H9 (cell line): Measurements from ENCODE around the gene KCNJ14. TPM values are rescaled to one million over a fixed set of nuclear protein-coding genes. Genes with fewer than 3 reads are reported as not detected.

Experiments
- DNase-seq: peaks from one replicate; pipeline ENCODE4 v3.0.0-alpha.2; 2017
- H2AFZ ChIP-seq: one replicate; pipeline ENCODE4 v1.6.1; 2013; ENCODE audit warnings: mild to moderate bottlenecking, low read length, control low read depth, moderate library complexity
- H2AK5ac ChIP-seq: 2 replicates; pipeline ENCODE4 v1.6.1; 2013; ENCODE audit warnings: low read length, control low read depth, mixed read lengths; ENCODE audit not compliant: insufficient read length
- H2BK120ac ChIP-seq: one replicate; pipeline ENCODE4 v1.6.1; 2013; ENCODE audit warnings: low read depth, mild to moderate bottlenecking, low read length, control low read depth, inconsistent platforms; ENCODE audit not compliant: poor library complexity, severe bottlenecking
- H2BK12ac ChIP-seq: 2 replicates; pipeline ENCODE4 v1.6.1; 2013; ENCODE audit warnings: low read length, control low read depth, mixed read lengths, low read depth; ENCODE audit not compliant: insufficient read length
- H2BK15ac ChIP-seq: 2 replicates; pipeline ENCODE4 v1.6.1; 2013; ENCODE audit warnings: low read depth, low read length, control low read depth
- H2BK20ac ChIP-seq: one replicate; pipeline ENCODE4 v1.6.1; 2013; ENCODE audit warnings: low read depth, mild to moderate bottlenecking, low read length, control low read depth, inconsistent platforms; ENCODE audit not compliant: poor library complexity, severe bottlenecking
- H2BK5ac ChIP-seq: 2 replicates; pipeline ENCODE4 v1.6.1; 2013; ENCODE audit warnings: low read length, control low read depth, mixed read lengths; ENCODE audit not compliant: insufficient read length
- H3K14ac ChIP-seq: 2 replicates; pipeline ENCODE4 v1.6.1; 2013; ENCODE audit warnings: low read length, control low read depth; ENCODE audit not compliant: insufficient read depth
- H3K18ac ChIP-seq: 2 replicates; pipeline ENCODE4 v1.6.1; 2013; ENCODE audit warnings: low read depth, mild to moderate bottlenecking, mixed read lengths, low read length, control low read depth; ENCODE audit not compliant: insufficient read length
- H3K23ac ChIP-seq: 2 replicates; pipeline ENCODE4 v1.6.1; 2013; ENCODE audit warnings: low read length, control low read depth, mixed read lengths, low read depth; ENCODE audit not compliant: insufficient read length
- H3K23me2 ChIP-seq: 2 replicates; pipeline ENCODE4 v1.6.1; 2013; ENCODE audit warnings: low read depth, mild to moderate bottlenecking, mixed read lengths, low read length, control low read depth; ENCODE audit not compliant: insufficient read length, poor library complexity, severe bottlenecking
- H3K27ac ChIP-seq: 2 replicates; pipeline ENCODE4 v1.5.1; 2013; ENCODE audit warnings: low read length, control low read depth, mixed read lengths, low read depth; ENCODE audit not compliant: insufficient read length
- H3K27me3 ChIP-seq: 2 replicates; pipeline ENCODE4 v1.6.1; 2013; ENCODE audit warnings: low read length, control low read depth, inconsistent platforms; ENCODE audit not compliant: insufficient read depth
- H3K4ac ChIP-seq: 2 replicates; pipeline ENCODE4 v1.6.1; 2013; ENCODE audit warnings: low read depth, mild to moderate bottlenecking, control low read depth, inconsistent platforms, low read length, moderate library complexity
- H3K4me1 ChIP-seq: 2 replicates; pipeline ENCODE4 v1.6.1; 2013; ENCODE audit warnings: low read length, control low read depth, inconsistent platforms; ENCODE audit not compliant: insufficient read depth
- H3K4me2 ChIP-seq: 2 replicates; pipeline ENCODE4 v1.6.1; 2013; ENCODE audit warnings: low read length, control low read depth, mixed read lengths; ENCODE audit not compliant: insufficient read length, insufficient read depth
- H3K56ac ChIP-seq: 2 replicates; pipeline ENCODE4 v1.6.1; 2013; ENCODE audit warnings: low read depth, mild to moderate bottlenecking, mixed read lengths, low read length, control low read depth; ENCODE audit not compliant: insufficient read length
- H3K79me1 ChIP-seq: 2 replicates; pipeline ENCODE4 v1.6.1; 2013; ENCODE audit warnings: low read depth, mild to moderate bottlenecking, moderate library complexity, low read length, control low read depth, inconsistent platforms; ENCODE audit not compliant: insufficient read depth, poor library complexity, severe bottlenecking
- H3K79me2 ChIP-seq: 2 replicates; pipeline ENCODE4 v1.6.1; 2013; ENCODE audit warnings: low read length, control low read depth, inconsistent platforms; ENCODE audit not compliant: insufficient read depth
- H3K9ac ChIP-seq: 2 replicates; pipeline ENCODE4 v1.6.1; 2013; ENCODE audit warnings: low read length, control low read depth, mixed read lengths; ENCODE audit not compliant: insufficient read length; ENCODE audit errors: extremely low read depth
- H3K9me3 ChIP-seq: one replicate; pipeline ENCODE4 v1.6.1; 2013; ENCODE audit warnings: low read depth, low read length, inconsistent platforms; ENCODE audit not compliant: control insufficient read depth
- H3T11ph ChIP-seq: one replicate; pipeline ENCODE4 v1.6.1; 2013; ENCODE audit warnings: mild to moderate bottlenecking, low read length, control low read depth, inconsistent platforms
- H4K20me1 ChIP-seq: one replicate; pipeline ENCODE4 v1.6.1; 2013; ENCODE audit not compliant: control insufficient read depth, insufficient read length, insufficient read depth
- H4K5ac ChIP-seq: 2 replicates; pipeline ENCODE4 v1.6.1; 2013; ENCODE audit warnings: low read depth, mild to moderate bottlenecking, mixed read lengths, low read length, control low read depth; ENCODE audit not compliant: insufficient read length
- H4K8ac ChIP-seq: replicated peaks from 2 replicates; pipeline ENCODE4 v1.6.1; 2013; ENCODE audit warnings: low read length, control low read depth, mixed read lengths, low read depth; ENCODE audit not compliant: insufficient read length
- H4K91ac ChIP-seq: 2 replicates; pipeline ENCODE4 v1.6.1; 2013; ENCODE audit warnings: low read depth, mild to moderate bottlenecking, moderate library complexity, mixed read lengths, low read length, control low read depth; ENCODE audit not compliant: insufficient read length
- H3K27ac Mint-ChIP-seq, 3 experiments: 2 replicates in 2 of 3; 3 replicates in 1 of 3; pipeline ENCODE4 v1.8.0; 2020 to 2021; ENCODE audit warnings: mixed read lengths in 3 of 3, mild to moderate bottlenecking in 1 of 3, moderate library complexity in 1 of 3
- H3K27me3 Mint-ChIP-seq: 2 replicates; pipeline ENCODE4 v1.8.0; 2021; ENCODE audit warnings: low read depth, mild to moderate bottlenecking, moderate library complexity, mixed read lengths
- H3K36me3 Mint-ChIP-seq, 3 experiments: 2 replicates in 2 of 3; 3 replicates in 1 of 3; pipeline ENCODE4 v1.8.0; 2020 to 2021; ENCODE audit warnings: low read depth in 3 of 3, mixed read lengths in 3 of 3; ENCODE audit not compliant: insufficient read depth in 1 of 3
- H3K4me1 Mint-ChIP-seq, 2 experiments: 2 replicates each; pipeline ENCODE4 v1.8.0; 2020; ENCODE audit warnings: mixed read lengths in 2 of 2
- H3K4me3 Mint-ChIP-seq, 2 experiments: 2 replicates in 1 of 2; 3 replicates in 1 of 2; pipeline ENCODE4 v1.8.0; 2020 to 2021; ENCODE audit warnings: mild to moderate bottlenecking in 2 of 2, mixed read lengths in 2 of 2, moderate library complexity in 1 of 2
- H3K9me3 Mint-ChIP-seq, 2 experiments: 2 replicates in 1 of 2; 3 replicates in 1 of 2; pipeline ENCODE4 v1.8.0; 2020; ENCODE audit warnings: mild to moderate bottlenecking in 2 of 2, mixed read lengths in 2 of 2, moderate library complexity in 1 of 2
- WGBS: extraction: QIAGEN DNeasy Blood & Tissue Kit; methylation state at CpG from one replicate; pipeline ENCODE4 v1.1.7; 2013; ENCODE audit warnings: missing lambda C conversion rate, low lambda C conversion rate, mixed read lengths; ENCODE audit not compliant: insufficient read length; ENCODE audit errors: extremely low coverage; 5-methylcytosine and 5-hydroxymethylcytosine counted together
- total RNA-seq: library from RNA; stranded (reverse); gene quantifications from 2 replicates; pipeline ENCODE4 v1.2.1, GENCODE V29; 2021
- TF ChIP-seq, protein P1 (sequence below): fragments of 200-600 bp; sonication (generic); conservative IDR thresholded peaks from 3 replicates; pipeline ENCODE4 v1.8.0; 2021; ENCODE audit warnings: antibody characterized with exemption, mild to moderate bottlenecking

The KCNJ14 gene
- total RNA-seq, 1 experiment from 2014 or later, result 1.2 TPM

DNA sequence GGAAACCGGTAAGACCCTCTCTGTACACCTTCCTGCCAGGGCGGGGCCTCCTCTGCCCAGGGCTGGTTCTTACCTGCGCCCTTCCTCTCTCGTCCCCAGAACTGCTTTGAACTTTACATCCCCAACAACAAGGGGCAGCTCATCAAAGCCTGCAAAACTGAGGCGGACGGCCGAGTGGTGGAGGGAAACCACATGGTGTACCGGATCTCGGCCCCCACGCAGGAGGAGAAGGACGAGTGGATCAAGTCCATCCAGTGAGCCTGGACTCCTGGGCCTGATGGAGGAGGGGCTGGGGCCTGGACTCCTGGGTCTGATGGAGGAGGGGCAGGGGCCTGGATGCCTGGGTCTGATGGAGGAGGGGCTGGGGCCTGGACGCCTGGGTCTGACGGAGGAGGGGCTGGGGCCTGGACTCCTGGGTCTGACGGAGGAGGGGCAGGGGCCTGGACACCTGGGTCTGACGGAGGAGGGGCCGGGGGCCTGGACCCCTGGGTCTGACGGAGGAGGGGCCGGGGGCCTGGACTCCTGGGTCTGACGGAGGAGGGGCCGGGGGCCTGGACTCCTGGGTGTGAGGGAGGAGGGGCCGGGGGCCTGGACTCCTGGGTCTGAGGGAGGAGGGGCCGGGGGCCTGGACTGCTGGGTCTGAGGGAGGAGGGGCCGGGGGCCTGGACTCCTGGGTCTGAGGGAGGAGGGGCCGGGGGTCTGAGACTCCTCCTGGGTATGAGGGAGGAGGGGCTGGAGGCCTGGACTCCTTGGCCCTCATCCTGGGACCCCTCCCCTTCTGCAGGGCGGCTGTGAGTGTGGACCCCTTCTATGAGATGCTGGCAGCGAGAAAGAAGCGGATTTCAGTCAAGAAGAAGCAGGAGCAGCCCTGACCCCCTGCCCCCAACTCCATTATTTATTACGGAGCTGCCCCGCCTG is 23.2 kb downstream of the KCNJ14 start:
- no peak for DNase-seq
- H3K9ac ChIP-seq, result no peak overlapping the region
- no peak overlapping the region for H2BK12ac ChIP-seq
- no peaks in the 10 kb centered on the region for H3K27me3 Mint-ChIP-seq
- H2BK15ac ChIP-seq, result no peak overlapping the region
- no peaks in the 10 kb centered on the region for H3K27me3 ChIP-seq
- TF ChIP-seq, protein P1, sequence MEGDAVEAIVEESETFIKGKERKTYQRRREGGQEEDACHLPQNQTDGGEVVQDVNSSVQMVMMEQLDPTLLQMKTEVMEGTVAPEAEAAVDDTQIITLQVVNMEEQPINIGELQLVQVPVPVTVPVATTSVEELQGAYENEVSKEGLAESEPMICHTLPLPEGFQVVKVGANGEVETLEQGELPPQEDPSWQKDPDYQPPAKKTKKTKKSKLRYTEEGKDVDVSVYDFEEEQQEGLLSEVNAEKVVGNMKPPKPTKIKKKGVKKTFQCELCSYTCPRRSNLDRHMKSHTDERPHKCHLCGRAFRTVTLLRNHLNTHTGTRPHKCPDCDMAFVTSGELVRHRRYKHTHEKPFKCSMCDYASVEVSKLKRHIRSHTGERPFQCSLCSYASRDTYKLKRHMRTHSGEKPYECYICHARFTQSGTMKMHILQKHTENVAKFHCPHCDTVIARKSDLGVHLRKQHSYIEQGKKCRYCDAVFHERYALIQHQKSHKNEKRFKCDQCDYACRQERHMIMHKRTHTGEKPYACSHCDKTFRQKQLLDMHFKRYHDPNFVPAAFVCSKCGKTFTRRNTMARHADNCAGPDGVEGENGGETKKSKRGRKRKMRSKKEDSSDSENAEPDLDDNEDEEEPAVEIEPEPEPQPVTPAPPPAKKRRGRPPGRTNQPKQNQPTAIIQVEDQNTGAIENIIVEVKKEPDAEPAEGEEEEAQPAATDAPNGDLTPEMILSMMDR, result no peak
- H3T11ph ChIP-seq, result no peak overlapping the region
- no peak overlapping the region for H4K5ac ChIP-seq
- no peaks in the 10 kb centered on the region for H3K79me2 ChIP-seq
- no peak overlapping the region for H2AFZ ChIP-seq
- H2AK5ac ChIP-seq, result no peak overlapping the region
- no CpG with 5 or more reads among the region's 29 CpGs for WGBS
- H3K18ac ChIP-seq, result no peak overlapping the region
- H2BK5ac ChIP-seq, result no peak overlapping the region
- no peak overlapping the region for H3K14ac ChIP-seq
- no peak overlapping the region for H4K91ac ChIP-seq
- no peak overlapping the region for H4K8ac ChIP-seq
- no peak overlapping the region for H3K27ac ChIP-seq
- no peaks in the 10 kb centered on the region for H4K20me1 ChIP-seq
- H3K4me1 Mint-ChIP-seq, result peaks cover 2 to 11% of the 10 kb centered on the region in 2 experiments; a peak in 3 of 4 replicates
- no peaks in the 10 kb centered on the region for H3K9me3 Mint-ChIP-seq
- no peak overlapping the region for H3K56ac ChIP-seq
- H3K4me3 Mint-ChIP-seq, result no peak overlapping the region
- no peak overlapping the region for H3K4me2 ChIP-seq
- H3K4me1 ChIP-seq, result no peaks in the 10 kb centered on the region
- no peak overlapping the region for H3K23ac ChIP-seq
- H2BK120ac ChIP-seq, result no peak overlapping the region
- peaks cover 32 to 70% (median 55%) of the 10 kb centered on the region in 3 experiments for H3K36me3 Mint-ChIP-seq
- no peak overlapping the region for H3K27ac Mint-ChIP-seq
- no peaks in the 10 kb centered on the region for H3K79me1 ChIP-seq
- H3K9me3 ChIP-seq, result no peaks in the 10 kb centered on the region
- no peak overlapping the region for H3K4ac ChIP-seq
- H2BK20ac ChIP-seq, result no peak overlapping the region
- no peaks in the 10 kb centered on the region for H3K23me2 ChIP-seq
